RWPE2 (cell line): ENCODE data around the gene ITGB1BP2.
"Not testable (repeated sequence)": the region's sequence is repeated elsewhere in the genome, so short reads cannot be mapped to it uniquely, and the experiment has no call there.

Source experiments
- ATAC-seq: fragments of 200-7000 bp; cut with Tn5 transposase; 3 replicates; pipeline ENCODE4 v1.9.1; 2021; ENCODE audit warnings: low read depth
- DNase-seq: peaks from one replicate; pipeline ENCODE4 v3.0.0-alpha.2; 2020; ENCODE audit warnings: low spot score
- H3K27ac ChIP-seq: fragments of 450-650 bp; 2 replicates; pipeline ENCODE4 v1.5.1; 2017; ENCODE audit warnings: mild to moderate bottlenecking; ENCODE audit not compliant: poor library complexity, severe bottlenecking
- H3K27me3 ChIP-seq: fragments of 250-450 bp; sonication (Bioruptor Pico); 2 replicates; pipeline ENCODE4 v1.5.1; 2021; ENCODE audit warnings: mild to moderate bottlenecking, moderate library complexity; ENCODE audit not compliant: insufficient read depth, poor library complexity, severe bottlenecking
- H3K36me3 ChIP-seq: fragments of 250-450 bp; sonication (Bioruptor Pico); 2 replicates; pipeline ENCODE4 v1.5.1; 2020; ENCODE audit warnings: low read depth, mild to moderate bottlenecking, moderate library complexity
- H3K4me1 ChIP-seq: fragments of 250-450 bp; sonication (Bioruptor Pico); 2 replicates; pipeline ENCODE4 v1.5.1; 2021; ENCODE audit warnings: mild to moderate bottlenecking, moderate library complexity; ENCODE audit not compliant: insufficient read depth, poor library complexity, severe bottlenecking
- H3K4me3 ChIP-seq: fragments of 250-450 bp; sonication (Bioruptor Pico); 2 replicates; pipeline ENCODE4 v1.5.1; 2021; ENCODE audit warnings: mild to moderate bottlenecking, moderate library complexity; ENCODE audit not compliant: severe bottlenecking
- H3K9me3 ChIP-seq: fragments of 250-450 bp; sonication (Bioruptor Pico); 2 replicates; pipeline ENCODE4 v1.5.1; 2021; ENCODE audit warnings: mild to moderate bottlenecking, moderate library complexity; ENCODE audit not compliant: severe bottlenecking
- CTCF ChIP-seq: fragments of 450-650 bp; IDR thresholded peaks from one replicate; pipeline ENCODE4 v1.5.1; 2017; ENCODE audit warnings: mild to moderate bottlenecking, moderate library complexity; ENCODE audit not compliant: poor library complexity, severe bottlenecking

ITGB1BP2 gene

GRCh38 chrX:71321731-71322130, 20.2 kb downstream of the ITGB1BP2 start:
- no peak for ATAC-seq
- no peak for DNase-seq
- TF ChIP-seq CTCF, result no peak

GRCh38 chrX:71324452-71324851, 22.9 kb downstream of the ITGB1BP2 start:
- H3K27me3 ChIP-seq, H3K4me1 ChIP-seq, ATAC-seq, H3K9me3 ChIP-seq, H3K27ac ChIP-seq, H3K36me3 ChIP-seq, H3K4me3 ChIP-seq, DNase-seq: not testable (repeated sequence)

More at GRCh38 chrX:71321731-71322130, 20.2 kb downstream of the ITGB1BP2 start:
- Histone ChIP-seq H3K4me1 (no peaks in the 10 kb centered on the region), H3K27ac (no peak overlapping the region), H3K9me3 (no peaks in the 10 kb centered on the region), H3K4me3 (no peak overlapping the region), H3K27me3 (no peaks in the 10 kb centered on the region), H3K36me3 (no peaks in the 10 kb centered on the region)

DNA sequence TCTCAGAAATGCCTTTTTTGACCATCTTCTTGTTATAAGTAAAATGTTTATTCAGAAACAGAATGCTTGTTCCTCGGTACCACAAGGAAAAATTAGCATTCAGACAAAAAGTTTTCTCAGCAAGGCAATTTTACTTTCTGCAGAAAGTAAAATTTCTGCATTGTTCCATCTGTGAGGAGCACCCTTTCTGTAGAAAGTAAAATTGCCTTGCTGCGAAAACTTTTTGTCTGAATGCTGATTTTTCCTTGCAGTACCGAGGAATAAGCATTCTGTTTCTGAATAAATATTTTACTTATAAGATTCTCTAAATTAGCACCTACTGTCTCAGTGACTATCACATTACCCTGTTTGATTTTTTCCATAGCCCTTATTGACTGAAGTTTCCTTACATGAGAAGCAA, 24.8 kb downstream of the ITGB1BP2 start:
- no peaks in the 10 kb centered on the region for H3K27me3 ChIP-seq
- no peaks in the 10 kb centered on the region for H3K36me3 ChIP-seq
- TF ChIP-seq CTCF, result no peak
- ATAC-seq, result no peak
- no peak for DNase-seq
- H3K4me1 ChIP-seq, result no peaks in the 10 kb centered on the region
- no peaks in the 10 kb centered on the region for H3K9me3 ChIP-seq
- H3K27ac ChIP-seq, result no peak overlapping the region
- no peak overlapping the region for H3K4me3 ChIP-seq

- H3K27ac ChIP-seq, DNase-seq, H3K4me3 ChIP-seq, H3K36me3 ChIP-seq, ATAC-seq, H3K4me1 ChIP-seq, H3K9me3 ChIP-seq, H3K27me3 ChIP-seq: not testable (repeated sequence)
Measured at GRCh38 chrX:71349151-71349665, 47.7 kb downstream of the ITGB1BP2 start.

DNA sequence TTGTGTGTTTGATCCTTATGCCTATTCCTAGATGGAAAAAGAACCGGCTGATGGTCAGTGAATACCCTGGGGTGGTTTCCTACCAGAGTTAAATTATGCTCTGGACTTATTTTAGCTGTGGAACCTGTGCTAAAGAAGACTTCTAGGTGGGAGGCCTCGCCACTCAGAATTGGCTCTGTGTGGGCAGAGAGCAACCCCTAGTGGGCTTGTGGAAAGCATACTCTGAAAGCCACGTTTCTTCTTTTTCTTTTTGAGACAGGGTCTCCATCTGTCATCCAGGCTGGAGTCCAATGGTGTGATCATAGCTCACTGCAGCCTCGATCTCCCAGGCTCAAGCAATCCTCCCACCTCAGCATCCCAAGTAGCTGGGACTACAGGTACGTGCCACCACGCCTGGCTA, 48.3 kb downstream of the ITGB1BP2 start:
- ATAC-seq, H3K4me1 ChIP-seq, H3K27ac ChIP-seq, H3K36me3 ChIP-seq, H3K27me3 ChIP-seq, H3K4me3 ChIP-seq, DNase-seq, H3K9me3 ChIP-seq: not testable (repeated sequence)

- not testable (repeated sequence) for H3K27me3 ChIP-seq, DNase-seq, ATAC-seq
Measured at GRCh38 chrX:71352439-71352838, 50.9 kb downstream of the ITGB1BP2 start.

More at GRCh38 chrX:71352439-71352838, 50.9 kb downstream of the ITGB1BP2 start:
- not testable (repeated sequence) for H3K4me3 ChIP-seq, H3K9me3 ChIP-seq, H3K36me3 ChIP-seq, H3K27ac ChIP-seq, H3K4me1 ChIP-seq
